SK-N-SH treated with all-trans-retinoic acid at 6 μM for 48 hours (cell line): ENCODE data around the gene MAST3.
"Not testable (repeated sequence)": the region's sequence is repeated elsewhere in the genome, so short reads cannot be mapped to it uniquely, and the experiment has no call there.

ENCODE experiments used
- ATAC-seq: fragments of 200-7000 bp; cut with Tn5 transposase; 3 replicates; pipeline ENCODE4 v1.9.1; 2020; ENCODE audit warnings: mild to moderate bottlenecking, moderate library complexity
- BACH2 ChIP-seq: fragments of 250-450 bp; sonication (Bioruptor Pico); IDR thresholded peaks from 2 replicates; pipeline ENCODE4 v1.9.0; 2021; ENCODE audit warnings: mild to moderate bottlenecking, borderline replicate concordance
- CREB5 ChIP-seq: fragments of 250-450 bp; sonication (Bioruptor Pico); IDR thresholded peaks from 2 replicates; pipeline ENCODE4 v1.5.1; 2020; ENCODE audit warnings: low read depth, mild to moderate bottlenecking, moderate library complexity
- CSDC2 ChIP-seq: fragments of 250-450 bp; sonication (Bioruptor Pico); IDR thresholded peaks from 2 replicates; pipeline ENCODE4 v1.5.0; 2020; ENCODE audit warnings: mild to moderate bottlenecking, moderate library complexity
- CSRNP3 ChIP-seq: fragments of 250-450 bp; sonication (Bioruptor Pico); IDR thresholded peaks from 2 replicates; pipeline ENCODE4 v1.5.1; 2021; ENCODE audit warnings: mild to moderate bottlenecking, moderate library complexity
- ESRRG ChIP-seq: fragments of 250-450 bp; sonication (Bioruptor Pico); IDR thresholded peaks from 2 replicates; pipeline ENCODE4 v1.6.1; 2021; ENCODE audit warnings: mild to moderate bottlenecking
- GLIS3 ChIP-seq: fragments of 250-450 bp; sonication (Bioruptor Pico); IDR thresholded peaks from 2 replicates; pipeline ENCODE4 v1.5.0; 2020; ENCODE audit warnings: mild to moderate bottlenecking, moderate library complexity
- ISL1 ChIP-seq: fragments of 250-450 bp; sonication (Bioruptor Pico); IDR thresholded peaks from 2 replicates; pipeline ENCODE4 v2.1.2; 2022; ENCODE audit warnings: mild to moderate bottlenecking, moderate library complexity
- PATZ1 ChIP-seq: fragments of 250-450 bp; sonication (Bioruptor Pico); IDR thresholded peaks from 2 replicates; pipeline ENCODE4 v1.8.0; 2020; ENCODE audit warnings: mild to moderate bottlenecking, moderate library complexity, borderline replicate concordance
- POU6F1 ChIP-seq: fragments of 250-450 bp; sonication (Bioruptor Pico); IDR thresholded peaks from 2 replicates; pipeline ENCODE4 v1.8.0; 2021; ENCODE audit warnings: low read depth, mild to moderate bottlenecking, moderate library complexity, borderline replicate concordance
- PPARA ChIP-seq: fragments of 250-450 bp; sonication (Bioruptor Pico); IDR thresholded peaks from 2 replicates; pipeline ENCODE4 v1.5.0; 2020; ENCODE audit warnings: mild to moderate bottlenecking, borderline replicate concordance
- RARB ChIP-seq: fragments of 250-450 bp; sonication (Bioruptor Pico); IDR thresholded peaks from 2 replicates; pipeline ENCODE4 v1.8.0; 2021; ENCODE audit warnings: mild to moderate bottlenecking, moderate library complexity
- SNAI2 ChIP-seq: fragments of 250-450 bp; sonication (Bioruptor Pico); IDR thresholded peaks from 2 replicates; pipeline ENCODE4 v1.5.0; 2020; ENCODE audit warnings: mild to moderate bottlenecking, moderate library complexity
- TCF4 ChIP-seq: fragments of 250-450 bp; sonication (Bioruptor Pico); IDR thresholded peaks from 2 replicates; pipeline ENCODE4 v1.8.0; 2021; ENCODE audit warnings: mild to moderate bottlenecking, moderate library complexity, borderline replicate concordance
- TOX ChIP-seq: fragments of 250-450 bp; sonication (Bioruptor Pico); IDR thresholded peaks from 2 replicates; pipeline ENCODE4 v1.8.0; 2021; ENCODE audit warnings: mild to moderate bottlenecking, moderate library complexity, borderline replicate concordance
- TSHZ2 ChIP-seq: fragments of 250-450 bp; sonication (Bioruptor Pico); IDR thresholded peaks from 2 replicates; pipeline ENCODE4 v1.5.0; 2020; ENCODE audit warnings: mild to moderate bottlenecking, moderate library complexity
- ZC3H10 ChIP-seq: fragments of 250-450 bp; sonication (Bioruptor Pico); IDR thresholded peaks from 2 replicates; pipeline ENCODE4 v1.5.1; 2021; ENCODE audit warnings: mild to moderate bottlenecking, moderate library complexity
- ZFP3 ChIP-seq: fragments of 250-450 bp; sonication (Bioruptor Pico); IDR thresholded peaks from 2 replicates; pipeline ENCODE4 v1.5.0; 2020; ENCODE audit warnings: mild to moderate bottlenecking, moderate library complexity
- ZNF565 ChIP-seq: fragments of 450-650 bp; formaldehyde crosslinking; conservative IDR thresholded peaks from 2 replicates; pipeline ENCODE4 v1.5.0; 2020; ENCODE audit warnings: low read depth, mild to moderate bottlenecking, moderate library complexity
- ZNF70 ChIP-seq: fragments of 450-650 bp; formaldehyde crosslinking; IDR thresholded peaks from 2 replicates; pipeline ENCODE4 v1.5.0; 2020; ENCODE audit warnings: mild to moderate bottlenecking, moderate library complexity

MAST3 gene

GRCh38 chr19:18104793-18105131 lies 7.2 kb downstream of the MAST3 start:
- no peak for TF ChIP-seq GLIS3
- TF ChIP-seq CSRNP3 (CRISPR knock-in tag) = no peak
- TF ChIP-seq TSHZ2 (CRISPR knock-in tag) = no peak
- no peak for TF ChIP-seq ZC3H10 (CRISPR knock-in tag)
- no peak for TF ChIP-seq RARB (CRISPR knock-in tag)
- no peak for TF ChIP-seq POU6F1 (CRISPR knock-in tag)
- no peak for TF ChIP-seq BACH2 (CRISPR knock-in tag)
- no peak for TF ChIP-seq SNAI2 (CRISPR knock-in tag)
- no peak for TF ChIP-seq ISL1 (CRISPR knock-in tag)
- no peak for TF ChIP-seq ZNF565 (CRISPR knock-in tag)
- no peak for TF ChIP-seq CREB5
- no peak for TF ChIP-seq PPARA (CRISPR knock-in tag)
- no peak for TF ChIP-seq TCF4
- TF ChIP-seq, all 23 proteins: peak for 0
- no peak for ATAC-seq

- not testable (repeated sequence) for ATAC-seq
Observed at GRCh38 chr19:18105259-18105658, 7.7 kb downstream of the MAST3 start.

- ATAC-seq = no peak
Observed at GRCh38 chr19:18107235-18107634, 9.7 kb downstream of the MAST3 start.

GRCh38 chr19:18108897-18109296 lies 11.3 kb downstream of the MAST3 start:
- ATAC-seq = no peak
- TF ChIP-seq CSDC2 (CRISPR knock-in tag) (no peak), ISL1 (CRISPR knock-in tag) (no peak), ZFP3 (no peak), ZNF70 (CRISPR knock-in tag) (no peak), CREB5 (no peak), TOX (no peak), TSHZ2 (CRISPR knock-in tag) (no peak), ZC3H10 (CRISPR knock-in tag) (no peak), RARB (CRISPR knock-in tag) (no peak), ESRRG (CRISPR knock-in tag) (no peak), GLIS3 (no peak)

More at GRCh38 chr19:18107235-18107634, 9.7 kb downstream of the MAST3 start:
- no peak for TF ChIP-seq SNAI2 (CRISPR knock-in tag)
- no peak for TF ChIP-seq PPARA (CRISPR knock-in tag)
- TF ChIP-seq TOX = no peak
- TF ChIP-seq PATZ1 (CRISPR knock-in tag) = no peak
- no peak for TF ChIP-seq CSDC2 (CRISPR knock-in tag)
- TF ChIP-seq ZC3H10 (CRISPR knock-in tag) = no peak
- no peak for TF ChIP-seq ZNF70 (CRISPR knock-in tag)
- no peak for TF ChIP-seq TCF4
- TF ChIP-seq, all 23 proteins: peak for 0
